ENCODE data around the gene ETS1.

- TF ChIP-seq POLR2AphosphoS5 (IDR thresholded peaks at IDR 0.05), result peak; percentile 79
- TF ChIP-seq CTCF (IDR thresholded peaks at IDR 0.05), result no peak
Measured at GRCh38 chr11:128453444-128454336, 133.7 kb downstream of the ETS1 start.

Data from prostate gland (tissue), 2 donors.